Thymus (tissue), 11 donors: ENCODE data around the gene PPP1R27. TPM values are rescaled to one million over a fixed set of nuclear protein-coding genes. Genes with fewer than 3 reads are reported as not detected.

Experiments used
- DNase-seq, 9 donors: peaks; one replicate each; pipeline ENCODE4 v3.0.0-alpha.2; 2013; ENCODE audit warnings: low spot score in 9 of 9, low read depth in 6 of 9, missing footprints in 1 of 9
- H3K27ac ChIP-seq, 2 donors: one replicate each; pipeline ENCODE4 v1.5.1; 2013; ENCODE audit warnings: control low read depth in 1 of 2, low read depth in 1 of 2, low read length in 1 of 2, mild to moderate bottlenecking in 1 of 2, moderate library complexity in 1 of 2
- H3K27me3 ChIP-seq, 2 donors: one replicate each; pipeline ENCODE4 v1.5.1; 2013; ENCODE audit warnings: low read length in 1 of 2; ENCODE audit not compliant: control insufficient read depth in 2 of 2, insufficient read depth in 1 of 2
- H3K36me3 ChIP-seq, 2 donors: one replicate each; pipeline ENCODE4 v1.5.1; 2013; ENCODE audit warnings: low read length in 1 of 2, mild to moderate bottlenecking in 1 of 2, moderate library complexity in 1 of 2; ENCODE audit not compliant: control insufficient read depth in 2 of 2, insufficient read depth in 2 of 2
- H3K4me1 ChIP-seq, 2 donors: one replicate each; pipeline ENCODE4 v1.5.1; 2013; ENCODE audit warnings: low read length in 2 of 2; ENCODE audit not compliant: control insufficient read depth in 2 of 2, insufficient read depth in 2 of 2
- H3K4me3 ChIP-seq, 2 donors: one replicate each; pipeline ENCODE4 v1.5.1; 2013; ENCODE audit warnings: low read length in 2 of 2, control low read depth in 1 of 2, mild to moderate bottlenecking in 1 of 2
- H3K9me3 ChIP-seq, 2 donors: one replicate each; pipeline ENCODE4 v1.5.1; 2013; ENCODE audit warnings: low read length in 1 of 2, mild to moderate bottlenecking in 1 of 2; ENCODE audit not compliant: control insufficient read depth in 2 of 2, insufficient read depth in 1 of 2
- WGBS: extraction: QIAGEN DNeasy Blood & Tissue Kit; methylation state at CpG from one replicate; pipeline ENCODE4 v1.1.7; 2013; 5-methylcytosine and 5-hydroxymethylcytosine counted together
- polyA plus RNA-seq: library from polyadenylated mRNA; stranded (reverse); fragments of 200-250 nt; gene quantifications from one replicate; pipeline ENCODE4 v1.2.3, GENCODE V29; 2013
- total RNA-seq: library from RNA; stranded (reverse); fragments of 120-200 nt; gene quantifications from one replicate; pipeline ENCODE4 v1.2.4, GENCODE V29; 2013
- donor health status: healthy.

PPP1R27 gene
- total and polyA plus RNA-seq, 2 donors = 0.28 to 0.94 TPM

DNA sequence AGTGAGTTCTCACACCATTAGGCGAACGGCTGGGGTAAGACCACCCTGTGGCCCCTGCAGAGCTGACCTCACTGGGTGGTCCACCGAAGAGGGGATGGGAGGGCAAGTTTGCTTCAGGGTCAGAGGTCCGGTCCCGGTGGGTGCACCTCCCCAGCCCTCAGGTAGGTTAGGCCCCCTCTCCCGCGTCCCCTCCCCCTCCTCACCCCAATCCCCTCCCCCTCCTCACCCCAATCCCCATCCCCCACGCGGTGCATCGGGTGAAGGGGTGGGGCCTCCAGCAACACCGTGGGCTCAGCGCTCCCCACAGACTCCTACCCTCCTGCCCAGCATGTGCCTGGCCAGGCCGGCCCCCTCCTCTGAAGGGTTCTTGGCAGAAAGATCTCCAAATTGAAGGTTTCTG is 15.1 kb downstream of the PPP1R27 start:
- H3K27me3 ChIP-seq = peaks cover 0 to 24% of the 10 kb centered on the region in 2 donors
- DNase-seq = no peak

DNA sequence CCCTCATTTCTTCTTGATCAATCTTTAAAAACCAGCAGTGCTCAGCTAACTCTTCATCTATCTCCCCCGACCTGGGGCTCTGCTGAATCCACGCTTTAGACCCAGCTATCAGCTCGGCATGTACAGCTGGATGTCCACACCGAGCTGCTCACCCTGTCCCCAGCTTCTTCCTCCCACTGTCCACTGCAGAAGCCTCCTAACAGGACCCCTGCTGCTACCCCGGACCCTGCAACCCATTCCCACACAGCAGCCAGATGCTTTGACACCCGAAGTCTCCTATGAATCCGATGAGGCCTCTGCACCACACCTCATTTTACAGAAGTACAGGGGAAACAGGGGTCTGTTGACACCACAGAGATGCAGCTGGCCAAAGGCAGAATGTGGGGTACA is 17.1 kb downstream of the PPP1R27 start:
- H3K27ac ChIP-seq = no peak overlapping the region
- DNase-seq = no peak
- peaks cover 5 to 8% of the 10 kb centered on the region in 2 donors for H3K36me3 ChIP-seq
- no peaks in the 10 kb centered on the region for H3K4me1 ChIP-seq
- H3K27me3 ChIP-seq = peaks cover 0 to 24% of the 10 kb centered on the region in 2 donors
- WGBS = 72% methylated on average over 7 of the region's 7 CpGs
- no peaks in the 10 kb centered on the region for H3K9me3 ChIP-seq
- no peak overlapping the region for H3K4me3 ChIP-seq

More for the DNA sequence above, 15.1 kb downstream of the PPP1R27 start:
- Histone ChIP-seq H3K4me3 (no peak overlapping the region), H3K4me1 (no peaks in the 10 kb centered on the region), H3K27ac (no peak overlapping the region), H3K36me3 (peaks cover 21 to 23% of the 10 kb centered on the region in 2 donors), H3K9me3 (no peaks in the 10 kb centered on the region)
- WGBS = 44% methylated on average over 13 of the region's 13 CpGs

DNA sequence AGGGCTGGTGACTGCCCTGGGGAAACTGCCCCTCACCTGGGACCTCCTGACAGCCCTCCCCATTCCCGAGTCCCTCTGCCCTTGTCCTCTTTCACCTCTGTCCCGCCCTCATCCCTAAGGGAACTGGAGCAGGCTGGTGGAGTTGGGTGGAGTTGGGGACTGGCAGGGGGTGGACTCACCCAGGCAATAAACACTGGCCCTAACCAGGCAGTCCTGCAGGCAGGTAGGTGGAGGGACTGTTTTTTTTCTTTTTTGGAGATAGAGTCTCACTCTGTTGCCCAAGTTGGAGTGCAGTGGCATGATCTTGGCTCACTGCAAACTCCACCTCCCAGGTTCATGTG is 19.2 kb downstream of the PPP1R27 start:
- 97% methylated on average over 2 of the region's 2 CpGs for WGBS
- Histone ChIP-seq H3K27ac (no peak overlapping the region), H3K36me3 (no peaks in the 10 kb centered on the region), H3K27me3 (peaks cover 0 to 30% of the 10 kb centered on the region in 2 donors), H3K4me3 (no peak overlapping the region), H3K9me3 (no peaks in the 10 kb centered on the region), H3K4me1 (no peaks in the 10 kb centered on the region)
- DNase-seq = no peak

DNA sequence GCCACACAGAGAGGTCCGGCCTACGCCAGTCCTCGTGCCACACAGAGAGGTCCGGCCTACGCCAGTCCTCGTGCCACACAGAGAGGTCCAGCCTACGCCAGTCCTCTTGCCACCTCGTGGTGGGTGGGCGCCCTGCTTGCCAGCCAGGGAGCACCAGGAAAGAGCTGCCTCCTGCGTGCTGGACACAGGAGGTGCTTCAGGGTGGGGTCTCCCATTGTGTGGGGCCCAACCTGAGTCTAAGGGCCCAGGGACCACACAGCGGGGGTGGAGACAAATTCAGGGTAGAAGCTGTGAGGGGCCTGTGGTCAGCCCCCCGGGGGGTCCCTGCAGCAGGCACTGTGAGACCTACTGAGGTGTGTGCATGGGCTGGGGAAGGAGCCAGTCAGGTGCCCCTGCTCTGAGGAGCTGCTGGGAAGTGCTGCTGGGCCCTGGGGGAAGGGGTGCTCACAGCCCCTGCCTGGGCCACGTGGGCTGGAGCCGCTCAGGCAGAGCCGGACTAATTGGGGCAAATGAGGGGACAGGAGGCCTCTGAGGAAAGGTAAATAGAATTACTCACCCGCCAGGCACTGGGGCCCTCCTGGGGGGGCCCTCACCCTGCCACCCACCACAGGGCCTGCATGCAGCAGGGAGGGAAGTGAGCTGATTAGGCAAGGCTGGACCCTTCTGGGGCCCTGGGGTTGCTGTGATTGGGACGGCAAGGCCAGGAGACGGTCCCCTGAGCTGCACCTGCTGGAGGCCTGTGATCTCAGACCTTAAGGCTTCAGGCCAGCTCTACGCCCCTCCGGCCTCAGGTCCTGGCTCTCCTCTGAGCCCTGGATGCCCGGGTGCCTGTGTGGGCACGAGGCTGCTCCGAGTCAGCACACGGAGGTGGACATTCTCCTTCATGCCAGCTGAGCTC is 19.9 kb downstream of the PPP1R27 start:
- no peaks in the 10 kb centered on the region for H3K36me3 ChIP-seq
- H3K4me3 ChIP-seq = no peak overlapping the region
- DNase-seq = no peak
- 92% methylated on average over 21 of the region's 24 CpGs for WGBS
- no peak overlapping the region for H3K27ac ChIP-seq
- no peaks in the 10 kb centered on the region for H3K4me1 ChIP-seq
- no peaks in the 10 kb centered on the region for H3K9me3 ChIP-seq
- H3K27me3 ChIP-seq = peaks cover 0 to 36% of the 10 kb centered on the region in 2 donors

DNA sequence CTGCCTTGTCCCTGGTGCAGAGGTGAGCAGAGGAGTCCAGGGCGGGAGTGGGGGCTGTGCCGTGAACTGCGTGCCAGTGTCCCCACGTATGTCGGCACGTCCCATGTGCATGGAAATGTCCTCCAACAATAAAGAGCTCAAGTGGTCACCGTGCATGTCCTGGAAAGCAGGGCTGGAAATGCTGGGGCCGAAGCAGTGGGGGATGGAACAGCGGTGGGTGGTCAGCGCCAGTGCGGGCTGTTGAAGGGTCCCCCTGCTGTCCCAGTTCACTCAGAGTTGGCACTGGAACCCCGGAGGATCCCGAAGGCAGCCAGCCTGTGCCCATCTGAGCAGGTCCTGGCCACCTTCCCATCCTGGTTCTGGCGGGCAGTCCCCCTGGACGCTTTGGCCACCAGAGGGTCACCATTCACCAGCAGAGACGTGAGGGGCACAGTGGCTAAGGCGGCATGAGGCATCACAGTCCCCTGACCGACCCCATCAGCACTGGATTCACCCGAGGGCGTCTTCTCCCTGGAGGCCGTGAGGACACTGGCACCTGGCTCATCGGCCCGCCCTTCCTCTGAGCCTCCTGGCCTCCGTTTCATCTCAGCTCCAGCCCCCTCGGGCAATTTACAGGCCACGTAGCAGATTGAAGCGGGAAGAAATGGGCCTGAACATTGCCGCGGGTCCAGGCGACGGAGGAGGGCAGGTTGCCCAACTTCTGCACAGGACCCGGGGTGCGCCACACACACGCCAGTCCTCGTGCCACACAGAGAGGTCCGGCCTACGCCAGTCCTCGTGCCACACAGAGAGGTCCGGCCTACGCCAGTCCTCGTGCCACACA is 20.8 kb downstream of the PPP1R27 start:
- 95% methylated on average over 41 of the region's 41 CpGs for WGBS
- no peak for DNase-seq

DNA sequence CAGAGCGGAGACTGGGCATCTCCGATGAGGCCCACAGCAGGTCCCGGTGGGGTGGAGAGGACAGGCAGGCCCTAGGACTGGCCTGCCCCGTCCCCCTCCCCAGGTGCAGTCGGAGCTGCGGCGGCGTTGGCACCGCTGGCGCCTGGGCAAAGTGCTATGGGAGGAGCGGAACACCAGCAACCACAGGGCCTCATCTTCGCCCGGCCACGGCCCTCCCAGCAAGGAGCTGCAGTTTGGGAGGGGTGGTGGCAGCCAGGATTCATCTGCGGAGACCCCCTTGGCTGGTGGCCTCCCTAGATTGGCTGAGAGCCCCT is 21.5 kb downstream of the PPP1R27 start:
- no peak overlapping the region for H3K27ac ChIP-seq
- H3K4me3 ChIP-seq = no peak overlapping the region
- H3K9me3 ChIP-seq = no peaks in the 10 kb centered on the region
- DNase-seq = no peak
- peaks cover 0 to 44% of the 10 kb centered on the region in 2 donors for H3K27me3 ChIP-seq
- no peaks in the 10 kb centered on the region for H3K36me3 ChIP-seq
- H3K4me1 ChIP-seq = no peaks in the 10 kb centered on the region
- WGBS = 95% methylated on average over 15 of the region's 15 CpGs

More for the DNA sequence above, 20.8 kb downstream of the PPP1R27 start:
- Histone ChIP-seq H3K27me3 (peaks cover 0 to 38% of the 10 kb centered on the region in 2 donors), H3K9me3 (no peaks in the 10 kb centered on the region), H3K27ac (no peak overlapping the region), H3K36me3 (no peaks in the 10 kb centered on the region), H3K4me1 (no peaks in the 10 kb centered on the region), H3K4me3 (no peak overlapping the region)

DNA sequence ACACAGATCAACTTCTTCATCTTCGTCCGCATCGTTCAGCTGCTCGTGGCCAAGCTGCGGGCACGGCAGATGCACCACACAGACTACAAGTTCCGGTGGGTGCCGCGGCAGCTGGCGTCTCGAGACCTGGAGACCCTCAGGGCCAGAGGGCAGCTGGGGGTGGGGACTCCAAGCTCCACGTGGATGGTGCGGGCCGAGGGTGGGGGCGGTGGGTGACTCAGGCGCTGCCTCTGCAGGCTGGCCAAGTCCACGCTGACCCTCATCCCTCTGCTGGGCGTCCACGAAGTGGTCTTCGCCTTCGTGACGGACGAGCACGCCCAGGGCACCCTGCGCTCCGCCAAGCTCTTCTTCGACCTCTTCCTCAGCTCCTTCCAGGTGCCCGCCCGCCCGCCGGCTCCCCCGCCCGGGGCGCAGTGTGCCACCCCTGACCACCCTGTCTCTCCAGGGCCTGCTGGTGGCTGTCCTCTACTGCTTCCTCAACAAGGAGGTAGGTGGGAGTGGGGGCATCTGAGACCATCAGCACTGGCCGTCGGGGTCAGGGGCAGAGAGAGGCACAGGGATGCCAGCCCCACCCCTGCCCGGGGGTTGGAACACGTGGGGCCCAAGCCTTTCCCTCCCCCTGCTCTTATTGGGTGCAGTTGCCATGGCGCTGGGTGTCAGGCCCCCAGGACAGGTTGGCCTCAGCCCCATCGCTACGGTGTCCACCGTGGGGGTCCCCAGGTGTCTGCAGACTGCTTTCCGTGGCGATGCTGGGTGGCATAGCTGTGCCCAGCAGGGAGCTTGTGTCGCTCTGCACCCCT is 22.1 kb downstream of the PPP1R27 start:
- H3K9me3 ChIP-seq = no peaks in the 10 kb centered on the region
- H3K4me3 ChIP-seq = no peak overlapping the region
- H3K4me1 ChIP-seq = no peaks in the 10 kb centered on the region
- H3K36me3 ChIP-seq = no peaks in the 10 kb centered on the region
- no peak overlapping the region for H3K27ac ChIP-seq
- WGBS = 94% methylated on average over 45 of the region's 45 CpGs
- peaks cover under 1 to 46% of the 10 kb centered on the region in 2 donors for H3K27me3 ChIP-seq
- DNase-seq = no peak

DNA sequence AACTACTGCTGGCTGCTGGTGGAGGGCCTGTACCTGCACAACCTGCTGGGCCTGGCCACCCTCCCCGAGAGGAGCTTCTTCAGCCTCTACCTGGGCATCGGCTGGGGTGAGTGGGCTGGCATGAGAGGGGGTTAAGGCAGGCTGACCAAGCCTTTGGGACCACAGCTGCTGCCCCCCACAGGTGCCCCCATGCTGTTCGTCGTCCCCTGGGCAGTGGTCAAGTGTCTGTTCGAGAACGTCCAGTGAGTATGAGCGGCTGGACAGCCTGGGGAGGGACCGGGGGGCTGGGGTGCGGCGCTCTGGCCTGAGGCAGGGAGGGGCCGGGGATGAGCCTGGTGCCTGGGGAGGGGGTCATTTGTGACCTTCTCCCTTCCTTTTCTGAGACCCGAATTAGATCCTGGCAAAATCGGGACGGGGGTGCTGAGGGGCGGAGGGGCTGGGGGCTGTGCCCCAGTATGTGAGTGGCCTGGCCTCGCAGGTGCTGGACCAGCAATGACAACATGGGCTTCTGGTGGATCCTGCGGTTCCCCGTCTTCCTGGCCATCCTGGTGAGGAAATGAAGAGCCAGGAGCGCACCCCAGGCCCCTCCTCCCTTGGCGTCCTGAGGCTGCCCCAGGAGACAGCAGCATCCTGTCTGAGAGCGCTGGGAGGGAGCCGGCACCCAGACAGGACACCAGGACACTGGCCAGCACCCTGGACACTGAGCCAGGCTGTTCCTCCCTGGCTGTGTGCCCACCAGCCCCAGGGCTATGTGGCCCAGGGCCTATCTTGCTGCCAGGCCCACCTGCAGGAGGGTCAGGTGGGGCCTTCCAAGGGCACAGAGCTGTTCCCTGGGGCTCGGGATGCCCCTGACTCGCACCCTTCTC is 22.9 kb downstream of the PPP1R27 start:
- no peaks in the 10 kb centered on the region for H3K9me3 ChIP-seq
- H3K27ac ChIP-seq = no peak overlapping the region
- 88% methylated on average over 24 of the region's 24 CpGs for WGBS
- no peaks in the 10 kb centered on the region for H3K36me3 ChIP-seq
- DNase-seq = no peak
- H3K27me3 ChIP-seq = peaks cover 7 to 49% of the 10 kb centered on the region in 2 donors
- no peaks in the 10 kb centered on the region for H3K4me1 ChIP-seq
- no peak overlapping the region for H3K4me3 ChIP-seq
